Neural crest cell (in vitro differentiated cells): ENCODE results near the gene TTF2. TPM values are rescaled to one million over a fixed set of nuclear protein-coding genes. Genes with fewer than 3 reads are reported as not detected.
"Not testable (repeated sequence)": the region's sequence is repeated elsewhere in the genome, so short reads cannot be mapped to it uniquely, and the experiment has no call there.

ENCODE experiments used
- DNase-seq: peaks from one replicate; pipeline ENCODE4 v3.0.0; 2021; ENCODE audit warnings: low read depth, mixed read lengths, low spot score
- H3K27ac Mint-ChIP-seq: one replicate; pipeline ENCODE4 v1.8.0; 2021; ENCODE audit warnings: mild to moderate bottlenecking, mixed read lengths; ENCODE audit not compliant: unreplicated experiment
- H3K27me3 Mint-ChIP-seq: 2 replicates; pipeline ENCODE4 v1.8.0; 2021; ENCODE audit warnings: low read depth, mild to moderate bottlenecking, mixed read lengths
- H3K36me3 Mint-ChIP-seq: 2 replicates; pipeline ENCODE4 v1.8.0; 2021; ENCODE audit warnings: low read depth, mild to moderate bottlenecking, mixed read lengths
- H3K4me1 Mint-ChIP-seq: 2 replicates; pipeline ENCODE4 v1.8.0; 2021; ENCODE audit warnings: mixed read lengths
- H3K4me3 Mint-ChIP-seq: one replicate; pipeline ENCODE4 v1.8.0; 2021; ENCODE audit warnings: mild to moderate bottlenecking, mixed read lengths
- H3K9me3 Mint-ChIP-seq: 2 replicates; pipeline ENCODE4 v1.8.0; 2021; ENCODE audit warnings: mixed read lengths
- CTCF ChIP-seq: fragments of 200-600 bp; sonication (generic); conservative IDR thresholded peaks from 2 replicates; pipeline ENCODE4 v1.5.0; 2021; ENCODE audit warnings: antibody characterized with exemption, mild to moderate bottlenecking
- total RNA-seq: library from RNA; stranded (reverse); gene quantifications from 2 replicates; pipeline ENCODE4 v1.2.1, GENCODE V29; 2021

Gene TTF2
- total RNA-seq, 1 donor from 2014 or later = 66.7 TPM

GRCh38 chr1:117094841-117095604 lies 34.9 kb downstream of the TTF2 start:
- no peak for DNase-seq
- Mint-ChIP-seq H3K36me3 (peaks cover 23% of the 10 kb centered on the region), H3K27ac (peak overlapping the region; percentile 39), H3K27me3 (no peaks in the 10 kb centered on the region), H3K4me3 (no peak overlapping the region), H3K4me1 (peaks cover 25% of the 10 kb centered on the region), H3K9me3 (no peaks in the 10 kb centered on the region)
- TF ChIP-seq CTCF = no peak

GRCh38 chr1:117096951-117097408 lies 36.9 kb downstream of the TTF2 start:
- peaks cover 20% of the 10 kb centered on the region for H3K36me3 Mint-ChIP-seq
- peaks cover 24% of the 10 kb centered on the region for H3K4me1 Mint-ChIP-seq
- no peaks in the 10 kb centered on the region for H3K9me3 Mint-ChIP-seq
- H3K4me3 Mint-ChIP-seq = no peak overlapping the region
- no peak overlapping the region for H3K27ac Mint-ChIP-seq
- no peak for TF ChIP-seq CTCF
- H3K27me3 Mint-ChIP-seq = no peaks in the 10 kb centered on the region
- DNase-seq = no peak

GRCh38 chr1:117097443-117097842 lies 37.3 kb downstream of the TTF2 start:
- no peaks in the 10 kb centered on the region for H3K27me3 Mint-ChIP-seq
- no peak for DNase-seq
- H3K4me1 Mint-ChIP-seq = peaks cover 22% of the 10 kb centered on the region
- no peak overlapping the region for H3K4me3 Mint-ChIP-seq
- TF ChIP-seq CTCF = no peak
- no peaks in the 10 kb centered on the region for H3K9me3 Mint-ChIP-seq
- H3K27ac Mint-ChIP-seq = no peak overlapping the region
- peaks cover 22% of the 10 kb centered on the region for H3K36me3 Mint-ChIP-seq

- Mint-ChIP-seq H3K4me3 (no peak overlapping the region), H3K4me1 (peaks cover 13% of the 10 kb centered on the region)
These were observed 38.3 kb downstream of the TTF2 start for GRCh38 chr1:117098287-117098890.

GRCh38 chr1:117101334-117101733 lies 41.2 kb downstream of the TTF2 start:
- Mint-ChIP-seq H3K27me3 (no peaks in the 10 kb centered on the region), H3K36me3 (peaks cover 19% of the 10 kb centered on the region), H3K27ac (no peak overlapping the region), H3K9me3 (no peaks in the 10 kb centered on the region), H3K4me3 (no peak overlapping the region), H3K4me1 (peaks cover 4% of the 10 kb centered on the region)
- TF ChIP-seq CTCF = no peak
- DNase-seq = no peak

More at GRCh38 chr1:117098287-117098890, 38.3 kb downstream of the TTF2 start:
- no peak for DNase-seq
- H3K27me3 Mint-ChIP-seq = no peaks in the 10 kb centered on the region
- no peak overlapping the region for H3K27ac Mint-ChIP-seq
- no peak for TF ChIP-seq CTCF
- no peaks in the 10 kb centered on the region for H3K9me3 Mint-ChIP-seq
- H3K36me3 Mint-ChIP-seq = peaks cover 23% of the 10 kb centered on the region

GRCh38 chr1:117101858-117102257 lies 41.7 kb downstream of the TTF2 start:
- not testable (repeated sequence) for H3K4me3 Mint-ChIP-seq, H3K27me3 Mint-ChIP-seq, DNase-seq, H3K9me3 Mint-ChIP-seq, H3K4me1 Mint-ChIP-seq, H3K27ac Mint-ChIP-seq
- H3K36me3 Mint-ChIP-seq = peaks cover 24% of the 10 kb centered on the region
